Measurements from ENCODE around the gene GTF2H3. TPM values are rescaled to one million over a fixed set of nuclear protein-coding genes. Genes with fewer than 3 reads are reported as not detected.

The GTF2H3 gene
- 10 to 100 TPM; 12.8 to 18.3 (median 15.5) TPM for total RNA-seq
- 1 to 10 TPM; 4.0 to 4.4 TPM for polyA plus RNA-seq
- long read RNA-seq, donor 1, partial matches to known transcripts, result 0 of 2 reads
- long read RNA-seq, donor 1, other reads (novel, unspliced or antisense), result 0 of 2 reads
- long read RNA-seq, donor 2, partial matches to known transcripts, result 3 of 6 reads
- long read RNA-seq, donor 2, other reads (novel, unspliced or antisense), result 2 of 6 reads
- long read RNA-seq, donor 3, transcript GTF2H3-212 (13 exons, 3,329 nt), result major isoform, 5 of 7 reads
- long read RNA-seq, donor 3, partial matches to known transcripts, result 1 of 7 reads
- long read RNA-seq, donor 3, other reads (novel, unspliced or antisense), result 1 of 7 reads

DNA sequence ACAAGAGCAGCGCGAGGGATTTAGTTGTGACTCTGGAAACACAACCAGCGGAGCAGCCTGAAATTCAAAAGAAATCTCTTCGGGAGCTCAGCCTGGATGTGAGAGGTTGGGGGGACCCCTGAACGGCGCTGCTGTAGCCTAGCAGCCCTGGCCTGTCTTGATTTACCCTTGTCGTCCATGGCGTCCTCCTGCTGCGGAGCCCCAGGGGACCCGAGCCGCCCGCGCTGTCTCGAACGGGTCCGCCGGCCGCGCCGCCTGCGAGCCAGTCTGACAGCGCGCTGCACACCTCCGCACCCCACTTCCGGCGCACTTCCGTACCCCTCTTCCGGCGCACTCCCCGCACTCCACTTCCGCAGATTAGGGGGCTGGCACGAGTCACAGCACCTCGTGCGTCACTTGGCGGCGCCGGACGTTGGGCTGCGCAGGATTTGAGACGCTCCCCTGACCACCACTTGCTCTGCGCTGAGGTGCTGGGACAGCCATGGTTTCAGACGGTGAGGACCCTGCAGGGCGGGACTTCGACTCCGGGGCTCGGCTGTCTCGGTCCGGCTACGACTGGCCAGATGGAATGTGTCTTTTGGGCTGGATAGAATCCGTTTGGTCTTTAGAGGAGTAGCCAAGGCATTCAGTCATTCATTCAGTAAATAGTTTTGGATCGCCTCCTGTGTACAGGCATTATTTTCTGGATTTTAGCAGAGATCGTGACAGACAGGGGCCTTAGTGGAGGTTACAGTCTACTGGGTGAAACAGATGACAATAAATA, at the start of gene GTF2H3, which contains the start of gene EIF2B1:
Gene GTF2H3, plus strand, starts transcription at position 451 of the 763 bp plus-strand sequence. Its CDS starts 31 bp downstream, at position 482.
Gene EIF2B1, minus strand, starts transcription at position 308 of the 763 bp plus-strand sequence. Its CDS starts 129 bp downstream, at position 179.
- H3K4me1 ChIP-seq, result peaks cover 5 to 24% (median 18%) of the 10 kb centered on the region in 9 donors
- DNase-seq (peak; percentile 95), ATAC-seq (peak; percentile 98 to 100 (median 100))
- H3K9me3 ChIP-seq, result no peaks in the 10 kb centered on the region
- intact Hi-C loops (cut with DNase I), result no loop called here
- peaks cover 0 to 44% (median 30%) of the 10 kb centered on the region in 9 donors for H3K36me3 ChIP-seq
- H3K27ac ChIP-seq, result peak within 1 kb of the TSS; percentile 2 to 91 (median 84)
- no peaks in the 10 kb centered on the region for H3K27me3 ChIP-seq
- TF ChIP-seq, protein P1, sequence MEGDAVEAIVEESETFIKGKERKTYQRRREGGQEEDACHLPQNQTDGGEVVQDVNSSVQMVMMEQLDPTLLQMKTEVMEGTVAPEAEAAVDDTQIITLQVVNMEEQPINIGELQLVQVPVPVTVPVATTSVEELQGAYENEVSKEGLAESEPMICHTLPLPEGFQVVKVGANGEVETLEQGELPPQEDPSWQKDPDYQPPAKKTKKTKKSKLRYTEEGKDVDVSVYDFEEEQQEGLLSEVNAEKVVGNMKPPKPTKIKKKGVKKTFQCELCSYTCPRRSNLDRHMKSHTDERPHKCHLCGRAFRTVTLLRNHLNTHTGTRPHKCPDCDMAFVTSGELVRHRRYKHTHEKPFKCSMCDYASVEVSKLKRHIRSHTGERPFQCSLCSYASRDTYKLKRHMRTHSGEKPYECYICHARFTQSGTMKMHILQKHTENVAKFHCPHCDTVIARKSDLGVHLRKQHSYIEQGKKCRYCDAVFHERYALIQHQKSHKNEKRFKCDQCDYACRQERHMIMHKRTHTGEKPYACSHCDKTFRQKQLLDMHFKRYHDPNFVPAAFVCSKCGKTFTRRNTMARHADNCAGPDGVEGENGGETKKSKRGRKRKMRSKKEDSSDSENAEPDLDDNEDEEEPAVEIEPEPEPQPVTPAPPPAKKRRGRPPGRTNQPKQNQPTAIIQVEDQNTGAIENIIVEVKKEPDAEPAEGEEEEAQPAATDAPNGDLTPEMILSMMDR (IDR thresholded peaks at IDR 0.05), result no peak
- 0% methylated on average over 52 of the region's 52 CpGs for WGBS, 2 donors
- peak within 1 kb of the TSS; percentile 70 to 94 (median 87) for H3K4me3 ChIP-seq

DNA sequence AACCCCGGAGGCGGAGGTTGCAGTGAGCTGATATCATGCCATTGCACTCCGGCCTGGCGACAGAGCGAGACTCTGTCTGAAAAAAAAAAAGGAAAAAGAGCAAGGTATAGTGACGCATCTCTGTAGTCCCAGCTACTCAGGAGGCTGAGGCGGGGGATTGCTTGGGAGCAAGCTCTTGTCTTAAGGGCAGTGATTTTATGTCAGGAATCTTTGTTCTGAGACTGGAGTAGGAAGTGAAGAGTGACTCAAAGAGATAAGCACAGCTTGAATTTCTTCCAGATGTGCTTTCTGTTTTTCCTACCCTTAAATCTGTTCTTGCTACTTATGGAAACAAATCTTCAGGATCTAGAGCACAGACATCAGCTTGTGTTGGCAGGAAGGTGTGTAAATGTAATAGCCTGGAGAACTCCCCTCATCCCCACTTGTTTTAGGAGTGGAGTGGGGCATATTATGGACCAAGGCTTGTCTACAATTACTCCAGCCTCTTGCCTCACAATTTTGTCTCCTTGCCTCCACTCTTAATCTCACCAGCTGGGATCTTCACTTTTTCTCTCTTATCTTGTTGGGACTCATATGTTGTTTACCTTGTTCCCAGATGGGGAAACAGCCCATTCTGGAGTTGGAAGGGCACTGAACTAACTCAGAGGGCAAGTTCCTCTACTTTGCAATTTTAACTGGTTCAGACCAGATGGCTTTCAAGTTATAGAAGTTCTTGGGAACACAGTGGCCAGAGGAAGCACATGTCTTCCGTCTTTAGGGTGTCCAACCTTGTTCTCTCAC, 41.7 kb upstream of the GTF2H3 start:
- TF ChIP-seq, protein P1 (IDR thresholded peaks at IDR 0.05), result no peak

DNA sequence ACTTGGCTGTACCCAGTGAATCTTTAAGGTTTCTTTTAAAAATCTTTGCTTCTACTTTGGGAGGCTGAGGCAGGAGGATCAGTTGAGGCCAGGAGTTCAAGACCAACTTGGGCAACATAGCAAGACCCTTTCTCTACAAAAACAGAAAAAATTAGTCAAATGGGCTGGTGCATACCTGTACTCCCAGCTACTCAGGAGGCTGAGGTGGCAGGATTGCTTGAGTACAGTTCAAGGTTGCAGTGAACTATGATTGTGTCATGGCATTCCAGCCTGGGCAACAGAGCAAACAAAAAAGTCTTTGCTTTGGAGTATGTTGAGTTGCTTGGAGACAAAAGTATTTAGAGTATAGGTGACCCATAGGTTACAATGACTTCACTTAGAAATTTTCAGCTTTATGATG, 37.9 kb upstream of the GTF2H3 start:
- peaks cover 1 to 18% (median 12%) of the 10 kb centered on the region in 9 donors for H3K4me1 ChIP-seq
- no peak overlapping the region for H3K27ac ChIP-seq
- no peak for DNase-seq

More for the DNA sequence above, 41.7 kb upstream of the GTF2H3 start:
- no peaks in the 10 kb centered on the region for H3K9me3 ChIP-seq
- H3K36me3 ChIP-seq, result peaks cover 0 to 100% (median 56%) of the 10 kb centered on the region in 9 donors
- H3K27ac ChIP-seq, result no peak overlapping the region
- intact Hi-C loops (cut with DNase I), result loop anchor here in 1 of 10 donors (10.0 kb wide), 1 partner anchor 327 kb away; no protein-coding TSS in a partner anchor
- no peak overlapping the region for H3K4me3 ChIP-seq
- no peak for ATAC-seq
- H3K4me1 ChIP-seq, result peaks cover 5 to 48% (median 40%) of the 10 kb centered on the region in 9 donors
- WGBS, 2 donors, result 66 to 71% methylated on average over 8 of the region's 8 CpGs
- no peak for DNase-seq
- H3K27me3 ChIP-seq, result no peaks in the 10 kb centered on the region

More for the DNA sequence above, 37.9 kb upstream of the GTF2H3 start:
- intact Hi-C loops (cut with DNase I), result loop anchor here in 1 of 10 donors (10.0 kb wide), 1 partner anchor 331 kb away; no protein-coding TSS in a partner anchor
- no peak overlapping the region for H3K4me3 ChIP-seq
- H3K9me3 ChIP-seq, result no peaks in the 10 kb centered on the region
- H3K27me3 ChIP-seq, result no peaks in the 10 kb centered on the region
- TF ChIP-seq, protein P1 (IDR thresholded peaks at IDR 0.05), result no peak
- peak in 2 of 8 donors; percentile 27 to 63 for ATAC-seq
- H3K36me3 ChIP-seq, result peaks cover 0 to 87% (median 47%) of the 10 kb centered on the region in 9 donors

All from heart right ventricle (tissue), 16 donors.